ENCODE results near the gene ECT2L.

The ECT2L gene

GRCh38 chr6:138803861-138804260, 8.0 kb downstream of the ECT2L start:
- no peak for DNase-seq (ENCODE audit: low spot score)

- DNase-seq (ENCODE audit: low spot score): no peak
Observed at GRCh38 chr6:138805016-138805765, 9.3 kb downstream of the ECT2L start.

GRCh38 chr6:138806889-138807288, 11.0 kb downstream of the ECT2L start:
- no peak for DNase-seq (ENCODE audit: low spot score)

- no peak for DNase-seq (ENCODE audit: low spot score)
Observed at GRCh38 chr6:138809677-138810076, 13.8 kb downstream of the ECT2L start.

- peak; percentile 33 for DNase-seq (ENCODE audit: low spot score)
Observed at GRCh38 chr6:138811866-138812265, 16.0 kb downstream of the ECT2L start.

GRCh38 chr6:138814179-138814834, 18.4 kb downstream of the ECT2L start:
- DNase-seq (ENCODE audit: low spot score): no peak

GRCh38 chr6:138815221-138815620, 19.3 kb downstream of the ECT2L start:
- no peak for DNase-seq (ENCODE audit: low spot score)

- peak; percentile 78 for DNase-seq (ENCODE audit: low spot score)
Observed at GRCh38 chr6:138815797-138816528, 20.1 kb downstream of the ECT2L start.

GRCh38 chr6:138817799-138818198, 21.9 kb downstream of the ECT2L start:
- DNase-seq (ENCODE audit: low spot score): no peak

GRCh38 chr6:138818496-138819194, 22.8 kb downstream of the ECT2L start:
- DNase-seq (ENCODE audit: low spot score): no peak

GRCh38 chr6:138821519-138821918, 25.6 kb downstream of the ECT2L start:
- no peak for DNase-seq (ENCODE audit: low spot score)

- no peak for DNase-seq (ENCODE audit: low spot score)
Observed at GRCh38 chr6:138824482-138825144, 28.7 kb downstream of the ECT2L start.

- DNase-seq (ENCODE audit: low spot score): no peak
Observed at GRCh38 chr6:138830248-138830647, 34.4 kb downstream of the ECT2L start.

- DNase-seq (ENCODE audit: low spot score): no peak
Observed at GRCh38 chr6:138832182-138832581, 36.3 kb downstream of the ECT2L start.

- no peak for DNase-seq (ENCODE audit: low spot score)
Observed at GRCh38 chr6:138833816-138834539, 38.1 kb downstream of the ECT2L start.

- no peak for DNase-seq (ENCODE audit: low spot score)
Observed at GRCh38 chr6:138837246-138837645, 41.4 kb downstream of the ECT2L start.

- peak; percentile 11 for DNase-seq (ENCODE audit: low spot score)
Observed at GRCh38 chr6:138844192-138844591, 48.3 kb downstream of the ECT2L start.

- no peak for DNase-seq (ENCODE audit: low spot score)
Observed at GRCh38 chr6:138847884-138848283, 52.0 kb downstream of the ECT2L start.

- no peak for DNase-seq (ENCODE audit: low spot score)
Observed at GRCh38 chr6:138848461-138848860, 52.6 kb downstream of the ECT2L start.

GRCh38 chr6:138849791-138850190, 53.9 kb downstream of the ECT2L start:
- DNase-seq (ENCODE audit: low spot score): no peak

- no peak for DNase-seq (ENCODE audit: low spot score)
Observed at GRCh38 chr6:138856654-138857053, 60.8 kb downstream of the ECT2L start.
